RPMI7951 (cell line): ENCODE measurements around the gene SPRR2E. TPM values are rescaled to one million over a fixed set of nuclear protein-coding genes. Genes with fewer than 3 reads are reported as not detected.
"Not testable (repeated sequence)": the region's sequence is repeated elsewhere in the genome, so short reads cannot be mapped to it uniquely, and the experiment has no call there.

Source experiments
- DNase-seq: peaks from one replicate; pipeline ENCODE4 v3.0.0-alpha.2; 2012; ENCODE audit warnings: low read depth
- total RNA-seq: library from RNA; depleted of rRNA; stranded (reverse); fragments of >200 nt; shearing (Covaris generic); gene quantifications from 2 replicates; pipeline ENCODE4 v1.2.3, GENCODE V29; 2014; rRNA removed

SPRR2E gene
- total RNA-seq, result not detected in 2 replicates

DNA sequence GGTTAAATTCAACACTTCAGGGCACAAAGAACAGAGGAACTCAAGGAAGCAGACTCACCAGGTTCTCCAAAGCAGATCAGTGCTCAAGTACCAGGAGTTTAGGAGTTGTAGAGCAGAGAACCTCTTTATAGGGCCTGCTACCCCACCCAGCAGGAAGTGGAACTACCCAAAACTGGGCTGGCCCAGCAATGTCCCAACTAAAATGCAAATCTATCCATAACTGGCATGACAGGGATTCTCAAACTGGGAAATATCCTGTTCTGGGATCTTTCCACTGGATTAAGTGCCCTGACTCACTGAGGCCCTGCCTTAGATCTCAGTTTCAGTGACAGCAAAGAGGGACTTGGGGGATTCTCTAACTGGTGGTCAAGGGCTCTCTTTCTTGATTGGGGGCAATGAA lies at the start of gene SPRR2E:
Gene SPRR2E, minus strand, starts transcription at position 101 of the 400 bp plus-strand sequence. CDS start 775 bp downstream, outside the sequence.
- no peak for DNase-seq

DNA sequence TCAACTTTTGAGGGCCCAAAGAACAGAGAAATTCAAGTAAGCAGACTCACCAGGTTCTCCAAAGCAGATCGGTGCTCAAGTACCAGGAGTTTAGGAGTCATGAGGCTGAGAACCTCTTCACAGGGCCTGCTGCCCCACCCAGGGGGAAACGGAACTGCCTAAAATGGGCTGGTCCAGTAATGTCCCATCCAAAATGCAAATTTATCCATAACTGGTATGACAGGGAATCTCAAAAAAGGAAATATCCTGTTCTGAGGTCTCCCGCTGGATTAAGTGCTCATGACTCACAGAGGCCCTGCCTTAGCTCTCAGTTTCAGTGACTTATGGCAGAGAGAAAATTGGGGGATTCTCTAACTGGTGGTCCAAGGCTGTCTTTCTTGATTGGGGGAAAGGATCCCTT lies 47.1 kb upstream of the SPRR2E start:
- no peak for DNase-seq

DNA sequence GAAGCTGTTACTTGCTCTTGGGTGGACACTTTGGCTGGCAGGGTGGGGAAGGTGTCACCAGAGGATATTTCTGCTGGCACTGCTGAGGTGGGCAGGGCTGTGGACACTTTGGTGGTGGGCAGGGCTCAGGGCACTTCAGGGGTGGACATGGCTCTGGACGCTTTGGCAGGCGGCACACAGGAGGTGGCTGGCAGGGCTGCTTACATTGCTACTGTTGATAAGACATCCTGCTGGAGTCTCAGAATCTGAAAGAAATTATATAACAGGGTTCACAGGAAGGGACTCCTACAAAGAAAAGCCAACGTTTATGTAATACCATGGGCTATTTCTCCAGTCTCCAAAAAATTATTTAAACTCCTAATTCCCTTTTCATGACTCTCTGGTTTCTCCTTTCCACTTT lies 46.2 kb upstream of the SPRR2E start:
- DNase-seq, result no peak

DNA sequence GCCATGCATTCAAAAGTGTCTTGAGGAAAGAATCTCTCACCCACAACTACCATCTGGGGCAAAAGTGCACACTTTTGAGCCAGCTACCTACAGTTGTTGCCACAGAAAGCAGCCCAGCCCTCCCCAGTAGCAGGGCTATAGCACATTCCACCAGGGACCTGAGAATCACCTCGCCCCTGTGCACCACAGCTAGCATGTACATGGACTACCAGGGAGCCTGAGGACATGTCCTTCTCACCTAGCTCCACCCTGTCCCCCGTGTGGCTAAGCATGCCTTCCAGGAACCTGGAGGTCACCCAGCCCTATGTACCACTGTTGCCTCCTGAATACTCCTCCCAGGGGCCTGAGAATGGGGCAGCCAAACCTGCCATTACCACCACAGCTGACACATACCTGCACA lies 39.4 kb upstream of the SPRR2E start:
- DNase-seq, result no peak

DNA sequence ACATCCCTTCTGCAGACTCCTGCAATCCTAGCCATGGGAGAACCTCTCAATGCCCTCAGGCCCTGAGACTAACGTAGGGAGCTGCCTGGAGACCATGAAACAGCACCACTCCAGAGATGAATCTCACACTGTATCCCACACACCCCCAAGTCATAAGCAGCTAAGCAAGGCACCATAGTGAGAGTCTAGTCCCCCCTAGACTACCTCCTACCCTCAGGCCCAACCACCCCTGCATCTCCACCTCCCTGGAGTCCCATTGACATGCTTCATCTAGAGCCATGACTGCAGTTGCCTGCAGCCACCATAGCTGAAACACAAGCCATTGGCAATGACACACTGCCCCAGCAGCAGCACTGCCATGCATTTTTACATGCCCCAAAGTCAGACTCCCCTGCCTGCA lies 38.9 kb upstream of the SPRR2E start:
- no peak for DNase-seq

DNA sequence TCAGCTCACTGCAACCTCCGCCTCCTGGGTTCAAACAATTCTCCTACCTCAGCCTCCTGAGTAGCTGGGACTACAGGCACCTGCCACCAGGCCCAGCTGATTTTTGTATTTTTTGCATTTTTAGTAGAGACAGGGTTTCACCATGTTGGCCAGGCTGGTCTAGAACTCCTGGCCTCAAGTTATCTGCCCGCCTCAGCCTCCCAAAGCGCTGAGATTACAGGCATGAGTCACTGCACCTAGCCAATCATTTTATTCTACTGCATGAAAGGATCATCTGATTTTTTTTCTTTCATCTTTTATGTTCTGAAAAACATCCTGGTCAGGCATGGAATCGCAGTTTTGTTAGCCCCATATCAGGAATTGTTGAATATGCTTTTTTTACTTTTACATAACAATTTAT lies 34.4 kb upstream of the SPRR2E start:
- not testable (repeated sequence) for DNase-seq

DNA sequence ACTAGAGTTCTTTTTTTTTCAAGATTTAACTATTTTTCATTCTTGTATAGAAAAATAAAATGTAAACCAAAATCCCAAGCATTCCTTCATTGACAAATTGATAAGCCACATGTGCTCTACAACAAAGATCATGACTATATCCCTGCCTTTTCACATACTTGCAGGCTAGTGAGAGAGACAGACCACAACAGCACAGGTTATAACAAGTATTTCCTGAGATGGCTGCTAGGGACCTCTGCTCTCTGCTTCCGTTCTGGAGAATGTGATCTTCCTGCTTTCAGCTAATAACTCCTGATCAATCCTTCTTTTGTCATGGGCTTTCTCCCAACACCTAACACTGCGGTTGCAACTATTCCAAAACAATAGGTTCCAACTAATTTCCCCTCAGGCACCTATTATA lies 33.0 kb upstream of the SPRR2E start:
- no peak for DNase-seq

DNA sequence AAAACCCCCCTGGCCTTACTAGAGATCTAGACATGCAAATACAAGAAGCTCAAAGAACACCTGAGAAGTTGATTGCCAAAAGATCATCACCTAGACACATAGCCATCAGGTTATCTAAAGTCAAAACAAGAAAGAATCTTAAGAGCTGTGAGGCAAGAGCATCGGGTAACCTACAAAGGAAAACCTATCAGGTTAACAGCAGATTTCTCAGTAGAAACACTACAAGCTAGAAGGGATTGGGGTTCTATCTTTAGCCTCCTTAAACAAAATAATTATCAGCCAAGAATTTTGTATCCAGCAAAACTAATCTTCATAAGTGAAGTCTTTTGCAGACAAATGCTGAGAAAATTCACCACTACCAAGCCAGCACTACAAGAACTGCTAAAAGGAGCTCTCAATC lies 31.2 kb upstream of the SPRR2E start:
- DNase-seq, result no peak

DNA sequence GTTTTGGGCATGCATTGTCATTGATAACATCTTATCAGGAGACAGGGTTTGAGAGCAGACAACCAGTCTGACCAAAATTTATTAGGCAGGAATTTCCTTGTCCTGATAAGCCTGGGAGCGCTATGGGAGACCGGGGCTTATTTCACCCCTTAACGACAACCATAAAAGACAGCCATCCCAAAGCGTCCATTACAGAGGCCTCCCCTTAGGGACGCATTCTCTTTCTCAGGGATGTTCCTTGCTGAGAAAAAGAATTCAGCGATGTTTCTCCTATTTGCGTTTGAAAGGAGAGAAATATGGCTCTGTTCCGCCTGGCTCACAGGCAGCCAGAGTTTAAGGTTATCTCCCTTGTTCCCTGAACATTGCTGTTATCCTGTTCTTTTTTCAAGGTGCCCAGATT lies 29.5 kb upstream of the SPRR2E start:
- DNase-seq, result not testable (repeated sequence)

DNA sequence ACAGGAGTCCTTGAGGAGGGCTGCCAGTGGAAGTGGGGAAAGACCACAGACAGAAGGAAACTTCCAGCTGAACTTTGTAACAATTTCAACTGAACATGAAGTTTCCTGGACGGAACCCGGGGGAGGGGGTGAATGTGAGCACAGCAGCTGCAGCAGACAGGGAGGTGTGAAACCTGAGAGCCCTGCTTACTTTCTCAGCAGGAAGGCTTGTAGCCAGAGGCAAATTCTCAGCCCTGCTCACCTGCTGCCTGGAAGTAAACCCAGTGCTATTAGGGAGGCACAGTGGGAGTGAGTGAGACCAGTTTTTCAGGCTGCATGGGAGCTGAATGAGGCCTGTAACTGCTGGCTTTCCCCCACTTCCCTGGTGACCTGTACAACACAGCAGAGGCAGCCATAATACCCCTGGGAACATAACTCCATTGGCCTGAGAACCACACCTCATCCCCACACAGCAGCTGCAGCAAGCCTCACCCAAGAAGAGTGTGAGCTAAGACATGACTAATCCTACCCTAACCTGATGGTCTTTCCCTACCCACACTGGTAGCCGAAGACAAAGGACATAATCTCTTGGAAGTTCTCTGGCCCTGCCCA lies 28.6 kb upstream of the SPRR2E start:
- DNase-seq, result no peak

DNA sequence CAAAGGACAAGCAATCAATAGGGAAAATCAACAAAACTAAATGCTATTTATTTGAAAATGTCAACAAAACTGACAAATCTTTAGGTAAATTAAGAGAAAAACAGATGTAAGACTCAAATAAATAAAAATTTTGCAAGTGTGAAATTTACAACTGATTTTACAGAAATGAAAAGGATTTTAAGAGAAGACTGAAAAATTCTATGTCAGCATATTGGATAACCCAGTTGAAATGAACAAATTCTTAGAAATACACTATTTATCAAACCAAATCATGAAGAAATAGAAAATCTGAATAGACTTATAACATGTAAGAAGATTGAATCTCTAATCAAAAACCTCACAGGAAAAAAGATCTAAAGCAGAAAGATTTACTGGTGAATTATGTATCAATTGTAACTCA lies 26.6 kb upstream of the SPRR2E start:
- no peak for DNase-seq

DNA sequence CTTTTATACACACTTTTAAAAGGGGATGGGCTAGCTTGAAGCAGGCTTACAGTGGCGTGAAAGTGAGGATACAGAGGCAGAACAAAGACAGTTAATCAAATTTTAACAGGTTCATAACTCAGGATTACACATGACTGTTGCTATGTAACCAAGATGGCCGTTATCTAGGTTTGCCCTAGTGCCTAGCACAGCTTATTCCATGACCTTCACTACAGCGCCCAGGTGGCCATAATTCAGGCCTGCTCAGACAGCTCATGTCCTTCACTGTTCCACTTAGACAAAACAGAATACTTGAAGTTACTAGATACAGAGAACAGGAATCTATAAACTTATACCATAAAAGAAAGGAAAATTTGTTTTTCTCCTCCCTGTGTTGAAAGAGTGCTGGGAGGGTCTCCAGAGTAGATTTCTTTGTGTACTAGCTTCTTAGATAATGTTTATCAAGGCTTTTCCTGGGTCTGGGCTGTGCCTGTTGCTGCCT lies 25.2 kb upstream of the SPRR2E start:
- no peak for DNase-seq

DNA sequence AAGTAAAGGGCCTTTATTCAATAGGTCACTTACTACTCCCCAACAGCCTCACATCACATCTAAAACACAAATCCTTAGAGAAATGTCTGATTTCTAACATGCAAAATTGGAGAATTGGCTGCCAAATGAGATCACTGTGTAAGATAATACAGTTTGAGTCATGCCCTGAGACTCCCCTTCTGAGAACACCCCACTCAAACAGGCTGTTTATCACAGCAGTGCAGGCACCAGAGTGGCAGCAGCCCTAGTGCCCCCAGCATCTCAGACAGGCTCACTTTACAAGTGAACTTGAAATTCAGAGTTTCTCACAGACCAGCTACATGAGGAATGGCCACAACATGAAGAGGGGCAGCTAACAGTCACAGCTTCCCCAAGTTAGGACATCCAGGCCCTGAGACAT lies 20.9 kb upstream of the SPRR2E start:
- DNase-seq, result not testable (repeated sequence)

DNA sequence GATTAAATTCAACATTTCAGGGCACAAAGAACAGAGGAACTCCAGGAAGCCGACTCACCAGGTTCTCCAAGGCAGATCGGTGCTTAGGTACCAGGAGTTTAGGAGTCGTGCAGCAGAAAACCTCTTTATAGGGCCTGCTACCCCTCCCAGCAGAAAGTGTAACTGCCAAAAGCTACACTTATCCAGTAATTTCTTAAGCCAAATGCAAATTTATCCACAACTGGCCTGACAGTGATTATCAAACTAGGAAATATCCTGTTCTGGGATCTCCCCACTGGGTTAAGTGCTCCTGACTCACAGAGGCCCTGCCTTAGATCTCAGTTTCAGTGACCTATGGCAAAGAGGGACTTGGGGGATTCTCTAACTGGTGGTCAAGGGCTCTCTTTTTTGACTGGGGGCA lies 19.1 kb upstream of the SPRR2E start, which contains the start of gene SPRR2F:
Gene SPRR2F, minus strand, starts transcription at position 101 of the 400 bp plus-strand sequence. CDS start 783 bp downstream, outside the sequence.
- DNase-seq, result no peak

DNA sequence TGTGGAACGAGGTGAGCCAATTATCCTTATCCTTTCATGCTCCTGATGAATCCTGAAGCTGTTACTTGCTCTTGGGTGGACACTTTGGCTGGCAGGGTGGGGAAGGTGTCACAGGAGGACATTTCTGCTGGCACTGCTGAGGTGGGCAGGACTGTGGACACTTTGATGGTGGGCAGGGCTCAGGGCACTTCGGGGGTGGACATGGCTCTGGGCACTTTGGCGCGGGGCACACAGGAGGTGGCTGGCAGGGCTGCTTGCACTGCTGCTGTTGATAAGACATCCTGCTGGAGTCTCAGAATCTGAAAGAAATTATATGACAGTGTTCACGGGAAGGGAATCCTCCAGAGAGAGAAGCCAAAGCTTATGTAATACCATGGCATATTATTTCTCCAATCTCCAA lies 18.1 kb upstream of the SPRR2E start:
- not testable (repeated sequence) for DNase-seq

DNA sequence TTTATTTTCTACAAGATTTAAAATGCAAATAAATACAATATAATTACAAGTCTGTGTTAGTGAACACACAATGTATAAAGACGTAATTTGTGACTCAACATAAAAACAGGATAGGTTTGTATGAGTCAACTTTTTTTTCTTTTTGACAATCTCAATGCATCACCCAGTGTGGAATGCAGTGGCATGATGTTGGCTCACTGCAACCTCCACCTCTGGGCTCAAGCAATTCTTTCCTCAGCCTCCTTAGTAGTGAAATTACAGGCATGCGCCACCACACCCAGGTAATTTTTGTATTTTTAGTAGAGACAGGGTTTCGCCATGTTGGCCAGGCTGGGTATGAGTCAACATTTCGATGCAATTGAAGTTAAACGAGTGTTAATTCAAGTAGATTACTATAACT lies 5.9 kb upstream of the SPRR2E start:
- DNase-seq, result peak; percentile 46

DNA sequence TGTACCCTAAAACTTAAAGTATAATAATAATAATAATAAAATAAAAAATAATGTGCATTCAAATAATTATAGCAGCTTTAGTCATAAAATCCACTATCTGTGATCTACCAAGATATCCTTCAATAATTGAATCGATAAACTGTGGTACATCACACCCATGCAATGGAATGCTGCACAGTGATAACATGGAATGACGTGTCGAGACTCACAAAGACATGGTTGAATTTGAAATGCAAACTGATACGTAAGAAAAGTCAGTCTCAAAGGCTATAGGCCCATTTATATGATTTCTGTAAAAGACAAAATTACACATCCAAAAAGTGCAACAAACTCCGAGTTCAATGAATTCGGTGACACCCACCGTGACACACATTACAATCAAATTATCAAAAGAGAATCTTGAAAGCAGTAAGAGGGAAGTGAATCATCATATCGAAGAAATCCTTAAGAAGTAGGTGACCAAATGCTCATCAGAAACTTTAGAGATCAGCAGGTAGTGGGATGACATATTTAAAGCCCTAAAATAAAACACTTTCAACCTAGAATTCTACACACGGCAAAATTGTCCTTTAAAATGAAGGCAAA lies 5.2 kb upstream of the SPRR2E start:
- DNase-seq, result no peak

DNA sequence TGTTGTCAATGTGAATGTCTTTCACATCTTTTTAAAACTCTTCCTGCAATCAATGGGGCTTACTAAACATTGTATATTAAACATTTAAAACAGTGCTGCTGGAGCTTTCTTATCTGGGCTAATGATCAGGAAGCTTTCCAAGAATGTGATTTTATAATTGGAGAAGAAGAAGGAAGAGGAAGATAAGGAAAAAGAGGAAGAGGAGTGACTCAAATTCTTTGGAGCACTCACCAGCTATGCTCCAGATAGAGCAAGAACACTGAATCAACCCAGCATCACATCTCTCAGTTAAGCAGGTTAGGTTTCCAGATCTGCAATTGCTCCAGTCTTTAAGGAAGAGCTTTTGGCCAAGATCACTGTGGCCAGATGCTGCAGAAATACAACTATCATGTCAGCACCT lies 1.4 kb upstream of the SPRR2E start:
- no peak for DNase-seq

DNA sequence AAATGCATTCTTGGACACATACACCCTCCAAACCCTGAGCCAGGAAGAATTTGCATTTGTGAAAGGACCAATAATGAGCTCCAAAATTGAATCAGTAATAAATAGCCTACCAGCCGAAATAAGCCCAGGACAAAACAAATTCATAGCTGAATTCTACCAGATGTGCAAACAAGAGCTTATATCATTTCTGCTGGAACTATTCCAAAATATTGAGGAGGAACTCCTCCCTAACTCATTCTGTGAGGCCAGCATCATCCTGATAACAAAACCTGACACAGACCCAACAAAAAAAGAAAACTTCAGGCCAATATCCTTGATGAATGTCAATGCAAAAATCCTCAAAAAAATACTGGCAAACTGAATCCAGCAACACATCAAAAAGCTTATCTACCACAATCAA lies 6.7 kb downstream of the SPRR2E start:
- no peak for DNase-seq

DNA sequence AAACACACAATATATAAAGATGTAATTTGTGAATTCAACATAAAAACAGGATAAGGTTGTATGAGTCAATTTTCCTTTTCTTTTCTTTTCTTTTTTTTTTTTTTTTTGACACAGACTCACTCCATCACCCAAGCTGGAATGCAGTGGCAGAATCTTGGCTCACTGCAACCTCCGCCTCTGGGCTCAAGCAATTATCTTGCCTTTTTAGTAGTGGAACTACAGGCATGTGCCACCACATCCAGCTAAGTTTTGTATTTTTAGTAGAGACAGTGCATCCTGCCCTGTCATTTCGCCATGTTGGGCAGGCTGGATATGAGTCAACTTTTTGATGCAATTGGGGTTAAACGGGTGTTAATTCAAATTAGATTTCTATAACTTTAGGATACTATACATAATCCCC lies 12.6 kb downstream of the SPRR2E start:
- peak; percentile 36 for DNase-seq

DNA sequence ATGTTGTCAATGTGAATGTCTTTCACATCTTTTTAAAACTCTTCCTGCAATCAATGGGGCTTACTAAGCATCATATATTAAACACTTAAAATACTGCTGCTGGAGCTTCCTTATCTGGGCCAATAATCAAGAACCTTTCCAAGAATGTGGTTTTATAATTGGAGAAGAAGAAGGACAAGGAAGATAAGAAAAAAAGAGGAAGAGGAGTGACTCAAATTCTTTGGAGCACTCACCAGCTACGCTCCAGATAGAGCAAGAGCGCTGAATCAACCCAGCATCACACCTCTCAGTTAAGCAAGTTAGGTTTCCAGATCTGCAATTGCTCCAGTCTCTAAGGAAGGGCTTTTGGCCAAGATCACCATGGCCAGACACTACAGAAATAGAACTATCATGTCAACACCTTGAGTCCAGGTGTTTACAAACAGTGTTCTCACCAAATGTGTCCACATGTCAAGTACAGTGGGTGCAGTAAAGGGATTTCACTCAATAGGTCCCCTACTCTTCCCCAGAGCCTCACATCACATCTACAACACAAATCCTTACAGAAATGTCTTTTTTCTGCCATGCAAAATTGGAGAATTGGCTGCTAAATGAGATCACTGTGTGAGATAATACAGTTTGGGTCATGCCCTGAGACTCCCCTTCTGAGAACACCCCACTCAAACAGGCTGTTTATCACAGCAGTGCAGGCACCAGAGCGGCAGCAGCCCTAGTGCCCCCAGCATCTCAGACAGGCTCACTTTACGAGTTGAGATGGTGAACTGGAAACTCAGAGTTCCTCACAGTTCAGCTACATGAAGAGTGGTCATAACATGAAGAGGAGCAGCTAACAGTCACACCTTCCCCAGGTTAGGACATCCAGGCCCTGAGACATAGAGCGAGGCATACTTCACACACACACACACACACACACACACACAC lies 21.3 kb downstream of the SPRR2E start:
- no peak for DNase-seq

DNA sequence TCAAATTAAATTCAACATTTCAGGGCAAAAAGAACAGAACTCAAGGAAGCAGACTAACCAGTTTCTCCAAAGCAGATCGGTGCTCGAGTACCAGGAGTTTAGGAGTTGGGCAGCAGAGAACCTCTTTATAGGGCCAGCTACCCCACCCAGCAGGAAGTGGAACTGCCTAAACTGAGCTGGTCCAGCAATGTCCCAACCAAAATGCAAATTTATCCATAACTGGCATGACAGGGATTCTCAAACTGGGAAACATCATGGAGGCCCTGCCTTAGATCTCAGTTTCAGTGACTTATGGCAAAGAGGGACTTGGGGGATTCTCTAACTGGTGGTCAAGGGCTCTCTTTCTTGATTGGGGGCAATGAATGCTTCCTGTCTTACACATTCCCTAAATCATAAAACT lies 22.8 kb downstream of the SPRR2E start, which contains the start of gene SPRR2B:
Gene SPRR2B, minus strand, starts transcription at position 101 of the 400 bp plus-strand sequence. CDS start 772 bp downstream, outside the sequence.
- no peak for DNase-seq
